ENCODE results near the gene IQSEC1. TPM values are rescaled to one million over a fixed set of nuclear protein-coding genes. Genes with fewer than 3 reads are reported as not detected.

Gene IQSEC1
- polyA plus RNA-seq, 3 donors, result 17.7 to 61.7 (median 30.3) TPM

GRCh38 chr3:13105181-13105895, 32.1 kb upstream of the IQSEC1 start:
- H3K36me3 ChIP-seq (replicated peaks in 1 of 2; ENCODE audit: control insufficient read depth in 1 of 2, insufficient read depth in 2 of 2, low read length in 2 of 2), result no peaks in the 10 kb centered on the region
- no peak for DNase-seq
- H3K9me3 ChIP-seq (replicated peaks in 1 of 2; ENCODE audit: control insufficient read depth in 1 of 2, insufficient read depth in 1 of 2, low read length in 2 of 2), result no peaks in the 10 kb centered on the region
- no peaks in the 10 kb centered on the region for H3K27me3 ChIP-seq (ENCODE audit: control insufficient read depth in 2 of 2, insufficient read depth in 2 of 2, low read length in 2 of 2)
- no peak overlapping the region for H3K4me3 ChIP-seq (replicated peaks in 1 of 3; ENCODE audit: low read depth in 2 of 3, low read length in 3 of 3)
- no peak overlapping the region for H3K4me2 ChIP-seq (replicated peaks; ENCODE audit: extremely low read depth, low read length, poor library complexity, severe bottlenecking)
- no peak overlapping the region for H3K27ac Mint-ChIP-seq
- H3K4me1 ChIP-seq (ENCODE audit: control insufficient read depth in 1 of 2, insufficient read depth in 2 of 2, low read length in 2 of 2), result no peaks in the 10 kb centered on the region
- no peaks in the 10 kb centered on the region for H4K20me1 ChIP-seq (ENCODE audit: insufficient read depth, low read length)
- no peak overlapping the region for H2AFZ ChIP-seq (ENCODE audit: insufficient read depth, low read depth, low read length, poor library complexity, severe bottlenecking)
- no peaks in the 10 kb centered on the region for H3K36me3 Mint-ChIP-seq
- H3K4me3 Mint-ChIP-seq, result no peak overlapping the region
- H3K9ac ChIP-seq (ENCODE audit: insufficient read depth, low read length, poor library complexity, severe bottlenecking), result no peak overlapping the region
- no peak for TF ChIP-seq CTCF (IDR thresholded peaks at IDR 0.05)
- no peaks in the 10 kb centered on the region for H3K79me2 ChIP-seq (ENCODE audit: insufficient read depth, low read length)
- H3K4me1 Mint-ChIP-seq, result no peaks in the 10 kb centered on the region
- WGBS (ENCODE audit: insufficient coverage), result 95% methylated on average over 7 of the region's 8 CpGs
- intact Hi-C loops (cut with micrococcal nuclease), result no loop called here
- H3K9me3 Mint-ChIP-seq, result peaks cover 0 to 9% (median 4%) of the 10 kb centered on the region in 7 donors
- peaks cover 9 to 15% (median 10%) of the 10 kb centered on the region in 3 donors for H3K27me3 Mint-ChIP-seq (ENCODE audit: low read depth in 3 of 3)
- no peak overlapping the region for H3K27ac ChIP-seq (ENCODE audit: low read depth in 1 of 2, low read length in 2 of 2)

- Mint-ChIP-seq H3K9me3 (peaks cover 0 to 8% (median 3%) of the 10 kb centered on the region in 7 donors), H3K4me3 (no peak overlapping the region), H3K36me3 (no peaks in the 10 kb centered on the region), H3K27ac (no peak overlapping the region), H3K4me1 (no peaks in the 10 kb centered on the region), H3K27me3 (ENCODE audit: low read depth in 3 of 3) (peaks cover 6 to 9% (median 6%) of the 10 kb centered on the region in 3 donors)
- WGBS (ENCODE audit: insufficient coverage), result 98% methylated on average over 6 of the region's 12 CpGs
- Histone ChIP-seq H3K27me3 (ENCODE audit: control insufficient read depth in 2 of 2, insufficient read depth in 2 of 2, low read length in 2 of 2) (no peaks in the 10 kb centered on the region), H3K4me2 (replicated peaks; ENCODE audit: extremely low read depth, low read length, poor library complexity, severe bottlenecking) (no peak overlapping the region), H3K4me1 (ENCODE audit: control insufficient read depth in 1 of 2, insufficient read depth in 2 of 2, low read length in 2 of 2) (no peaks in the 10 kb centered on the region), H4K20me1 (ENCODE audit: insufficient read depth, low read length) (no peaks in the 10 kb centered on the region), H3K27ac (ENCODE audit: low read depth in 1 of 2, low read length in 2 of 2) (no peak overlapping the region), H3K79me2 (ENCODE audit: insufficient read depth, low read length) (no peaks in the 10 kb centered on the region), H2AFZ (ENCODE audit: insufficient read depth, low read depth, low read length, poor library complexity, severe bottlenecking) (no peak overlapping the region), H3K9me3 (replicated peaks in 1 of 2; ENCODE audit: control insufficient read depth in 1 of 2, insufficient read depth in 1 of 2, low read length in 2 of 2) (no peaks in the 10 kb centered on the region), H3K4me3 (replicated peaks in 1 of 3; ENCODE audit: low read depth in 2 of 3, low read length in 3 of 3) (no peak overlapping the region), H3K36me3 (replicated peaks in 1 of 2; ENCODE audit: control insufficient read depth in 1 of 2, insufficient read depth in 2 of 2, low read length in 2 of 2) (no peaks in the 10 kb centered on the region), H3K9ac (ENCODE audit: insufficient read depth, low read length, poor library complexity, severe bottlenecking) (no peak overlapping the region)
- intact Hi-C loops (cut with micrococcal nuclease), result no loop called here
- no peak for DNase-seq
- no peak for TF ChIP-seq CTCF (IDR thresholded peaks at IDR 0.05)
Observed at GRCh38 chr3:13104511-13104910, 31.3 kb upstream of the IQSEC1 start.
